HG03469 (cell line): ENCODE measurements around the gene NIPBL.

Experiments
- ATAC-seq: cut with Tn5 transposase; IDR thresholded peaks from one replicate; pipeline ENCODE4 v1.9.1; 2021; ENCODE audit warnings: mild to moderate bottlenecking, moderate library complexity, moderate number of reproducible peaks; ENCODE audit not compliant: unreplicated experiment

NIPBL gene

GRCh38 chr5:37014321-37014720, 137.8 kb downstream of the NIPBL start:
- no peak for ATAC-seq

- no peak for ATAC-seq
Measured at GRCh38 chr5:37015795-37016666, 139.5 kb downstream of the NIPBL start.

- ATAC-seq: no peak
Measured at GRCh38 chr5:37028910-37029309, 152.3 kb downstream of the NIPBL start.

DNA sequence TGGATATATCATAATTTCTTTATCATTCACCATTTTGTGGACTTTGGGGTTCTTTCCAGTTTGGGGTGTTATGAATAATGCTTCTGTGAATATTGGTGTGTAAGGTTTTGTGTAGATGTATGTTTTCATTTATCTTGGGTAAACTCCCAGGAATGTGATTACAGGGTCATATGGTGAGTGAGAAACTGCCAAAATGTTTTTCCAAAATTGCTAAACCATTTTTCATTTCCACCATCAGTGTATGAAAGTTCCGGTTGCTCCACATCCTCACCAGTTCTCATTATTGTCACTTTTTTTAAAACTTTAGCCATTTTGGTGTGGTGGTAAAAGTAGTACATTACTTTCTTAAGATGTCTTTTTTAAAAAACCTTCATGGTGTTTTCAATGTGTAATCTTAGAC, 152.9 kb downstream of the NIPBL start:
- no peak for ATAC-seq

GRCh38 chr5:37034955-37035354, 158.4 kb downstream of the NIPBL start:
- no peak for ATAC-seq

DNA sequence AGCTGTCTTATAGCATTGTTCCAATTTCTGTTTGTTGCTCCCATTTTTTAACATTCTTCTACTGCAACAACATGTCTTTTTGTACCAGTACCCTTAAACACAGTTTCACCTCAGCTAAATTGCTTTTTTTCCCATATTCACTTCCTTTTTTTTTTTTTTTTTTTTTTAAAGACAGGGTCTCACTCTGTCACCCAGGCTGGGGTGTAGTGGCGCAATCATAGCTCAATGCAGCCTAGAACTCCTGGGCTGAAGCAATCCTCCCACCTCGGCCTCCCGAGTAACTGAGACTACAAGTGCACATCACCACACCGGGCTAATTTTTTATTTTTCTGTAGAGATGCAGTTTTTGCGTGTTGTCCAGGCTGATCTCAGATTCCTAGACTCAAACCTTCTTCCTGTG, 161.3 kb downstream of the NIPBL start:
- no peak for ATAC-seq

GRCh38 chr5:37039824-37040223, 163.3 kb downstream of the NIPBL start:
- no peak for ATAC-seq

- no peak for ATAC-seq
Measured at GRCh38 chr5:37043693-37044092, 167.1 kb downstream of the NIPBL start.

DNA sequence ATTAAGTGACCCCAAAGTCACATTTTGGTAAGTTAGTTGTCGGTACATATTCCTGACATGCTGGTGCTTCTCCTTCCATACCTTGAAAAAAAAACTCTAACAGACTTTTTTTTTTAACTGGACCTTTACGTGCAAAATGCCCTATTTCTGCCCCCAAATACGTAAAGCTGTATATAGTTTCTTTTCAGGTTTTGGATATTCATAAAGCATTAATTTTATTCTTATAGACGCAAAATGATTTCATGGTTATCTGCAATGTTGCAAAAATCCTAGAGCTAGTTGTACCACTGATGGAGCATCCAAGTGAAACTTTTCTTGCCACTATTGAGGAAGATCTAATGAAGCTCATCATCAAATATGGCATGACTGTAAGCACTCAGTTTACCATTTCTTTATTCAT, 167.6 kb downstream of the NIPBL start:
- ATAC-seq: no peak

DNA sequence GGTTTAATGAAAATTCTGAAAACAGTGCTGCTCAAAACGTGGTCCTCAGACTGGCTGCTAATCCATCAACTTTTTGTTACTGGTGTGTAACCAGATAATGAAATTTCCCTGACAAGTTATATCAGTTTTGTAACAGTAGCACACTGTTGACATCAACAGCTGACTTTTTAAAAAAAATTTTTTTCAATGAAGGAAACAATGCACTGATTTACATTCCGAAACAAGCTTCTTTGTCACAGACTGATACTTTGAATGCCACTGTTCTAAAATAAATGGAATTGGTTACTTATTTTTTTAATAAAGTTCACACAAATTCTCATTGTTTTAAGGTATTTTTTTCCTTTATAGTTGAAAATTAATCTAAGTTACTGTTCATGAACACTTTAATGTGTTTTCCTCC, 169.1 kb downstream of the NIPBL start:
- ATAC-seq: no peak

DNA sequence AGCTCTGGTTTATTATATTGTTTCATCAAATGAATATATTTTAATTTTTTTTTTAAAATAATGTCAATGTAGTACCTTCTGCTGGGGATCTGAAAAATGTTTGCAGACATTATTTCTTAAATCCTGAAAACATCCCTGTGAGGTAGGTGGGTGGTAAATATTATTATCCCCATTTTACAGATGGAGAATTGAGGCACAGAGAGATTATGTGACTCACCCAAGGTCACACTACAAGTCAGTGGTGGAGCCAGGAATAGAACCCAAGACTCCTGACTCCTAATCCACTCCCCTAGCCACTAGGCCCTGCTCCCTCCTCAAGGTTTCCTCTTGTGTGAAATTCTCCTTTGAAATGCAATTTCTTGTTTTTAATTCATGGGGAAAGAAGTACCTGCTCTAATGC, 171.4 kb downstream of the NIPBL start:
- ATAC-seq: no peak

- ATAC-seq: no peak
Measured at GRCh38 chr5:37054391-37054790, 177.8 kb downstream of the NIPBL start.

GRCh38 chr5:37055383-37055990, 178.9 kb downstream of the NIPBL start:
- ATAC-seq: no peak

DNA sequence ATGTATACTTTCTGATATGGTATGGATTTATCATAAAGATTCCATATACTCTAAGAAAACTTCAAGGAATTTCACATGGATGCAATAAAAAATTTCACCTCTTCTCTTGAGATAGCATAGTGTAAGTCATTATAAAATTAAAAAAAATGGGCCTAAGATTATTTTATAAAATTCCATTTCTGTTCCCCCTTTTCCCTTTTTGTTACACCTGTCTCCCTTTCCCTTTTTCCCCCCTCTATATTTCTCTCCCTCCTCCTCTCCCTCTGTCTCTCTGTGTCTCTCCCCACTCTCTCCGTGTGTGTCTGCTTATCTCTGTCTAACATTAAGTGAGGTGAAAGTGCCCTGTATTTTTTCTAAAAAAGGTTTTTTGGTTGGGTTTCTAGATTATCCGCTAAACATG, 180.2 kb downstream of the NIPBL start:
- ATAC-seq: no peak

- no peak for ATAC-seq
Measured at GRCh38 chr5:37060030-37060429, 183.5 kb downstream of the NIPBL start.

- no peak for ATAC-seq
Measured at GRCh38 chr5:37063739-37064138, 187.2 kb downstream of the NIPBL start.

DNA sequence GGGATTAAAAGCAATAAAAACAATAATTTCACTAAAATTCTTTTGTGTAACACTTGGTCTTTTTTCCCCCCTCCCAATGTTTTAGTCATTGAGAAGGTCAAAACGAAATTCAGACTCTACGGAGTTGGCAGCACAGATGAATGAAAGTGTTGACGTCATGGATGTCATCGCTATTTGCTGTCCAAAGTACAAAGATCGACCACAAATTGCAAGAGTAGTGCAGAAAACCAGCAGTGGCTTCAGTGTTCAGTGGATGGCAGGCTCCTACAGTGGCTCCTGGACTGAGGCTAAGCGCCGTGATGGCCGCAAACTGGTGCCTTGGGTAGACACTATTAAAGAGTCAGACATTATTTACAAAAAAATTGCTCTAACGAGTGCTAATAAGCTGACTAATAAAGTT, 187.9 kb downstream of the NIPBL start:
- ATAC-seq: no peak

DNA sequence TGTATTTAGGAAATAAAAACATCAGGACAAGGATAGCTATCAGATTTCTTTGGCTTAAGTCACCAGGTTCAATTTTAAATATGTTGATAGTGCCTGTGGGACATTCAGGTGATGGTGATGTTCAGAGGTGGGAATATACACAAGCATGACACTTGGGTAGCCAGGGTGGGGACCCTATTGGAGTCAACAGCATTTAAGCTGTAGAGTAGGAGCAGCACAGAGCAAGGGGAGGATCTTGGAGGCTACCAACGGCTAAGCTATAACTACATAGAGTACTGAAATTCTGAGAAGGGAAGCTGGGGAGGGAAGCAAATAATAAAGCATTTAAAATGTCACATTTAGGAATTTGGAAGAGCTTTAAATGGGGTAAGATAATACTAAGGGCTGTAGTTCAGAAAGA, 194.9 kb downstream of the NIPBL start:
- no peak for ATAC-seq

GRCh38 chr5:37071901-37072581, 195.5 kb downstream of the NIPBL start:
- ATAC-seq: no peak

GRCh38 chr5:37075399-37075950, 198.9 kb downstream of the NIPBL start:
- ATAC-seq: no peak

DNA sequence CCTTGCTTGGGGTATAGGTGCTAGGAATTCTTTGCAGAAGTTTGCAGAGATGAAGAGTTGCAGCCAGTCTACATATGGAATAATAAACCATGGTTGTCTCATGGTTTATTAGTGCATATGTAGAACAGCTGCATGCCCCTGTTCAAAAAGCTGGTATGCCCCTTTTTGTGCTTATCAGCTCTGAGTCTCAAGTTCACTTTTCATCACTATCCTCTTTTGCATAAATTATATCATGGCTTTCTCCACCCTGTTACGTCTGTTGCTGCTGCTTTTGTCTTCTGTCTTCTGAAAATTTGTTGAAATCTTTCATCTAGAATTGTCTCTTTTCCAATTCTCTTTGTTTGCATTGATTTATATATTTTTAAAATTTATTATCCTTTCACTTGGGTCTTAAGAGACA, 200.6 kb downstream of the NIPBL start:
- ATAC-seq: no peak

DNA sequence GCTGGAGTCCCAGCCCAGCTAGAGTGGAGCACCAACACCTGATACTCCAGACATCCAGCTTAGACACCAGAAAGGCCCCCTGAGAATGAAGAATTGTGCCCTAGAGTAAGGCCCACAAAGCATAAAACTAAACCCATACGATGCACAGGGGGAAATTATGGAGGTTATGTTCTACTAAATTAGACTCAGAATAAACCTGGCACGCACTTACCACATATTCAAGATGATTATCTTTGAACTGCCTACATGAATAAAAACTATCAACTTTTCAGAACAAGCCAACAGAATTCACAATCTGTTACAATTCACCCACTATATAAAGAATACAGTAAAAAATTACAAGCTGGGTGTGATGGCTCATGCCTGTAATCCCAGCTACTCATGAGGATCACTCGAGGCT, 204.1 kb downstream of the NIPBL start:
- no peak for ATAC-seq
